GM18507 (cell line): ENCODE data around the gene PRKCZ.
"Not testable (repeated sequence)": the region's sequence is repeated elsewhere in the genome, so short reads cannot be mapped to it uniquely, and the experiment has no call there.

Experiments
- DNase-seq: peaks from one replicate; pipeline ENCODE4 v3.0.0; 2011; ENCODE audit warnings: low read depth; ENCODE audit not compliant: insufficient read length; ENCODE audit errors: extremely low spot score
- FAIRE-seq: peaks from 2 replicates; lab custom pipeline; 2011; peaks lifted over from hg19 to GRCh38; lab: Jason Lieb, UNC

The PRKCZ gene

GRCh38 chr1:2108877-2109580, 58.8 kb downstream of the PRKCZ start:
- FAIRE-seq (no peak), DNase-seq (no peak)

GRCh38 chr1:2109581-2110021, 59.4 kb downstream of the PRKCZ start:
- DNase-seq (no peak), FAIRE-seq (no peak)

- DNase-seq (no peak), FAIRE-seq (no peak)
Observed at GRCh38 chr1:2110191-2110737, 60.1 kb downstream of the PRKCZ start.

- FAIRE-seq (no peak), DNase-seq (no peak)
Observed at GRCh38 chr1:2110738-2111673, 60.8 kb downstream of the PRKCZ start.

- FAIRE-seq: no peak
- DNase-seq: no peak
Observed at GRCh38 chr1:2111674-2112035, 61.4 kb downstream of the PRKCZ start.

- no peak for FAIRE-seq
- DNase-seq: no peak
Observed at GRCh38 chr1:2112280-2112701, 62.1 kb downstream of the PRKCZ start.

GRCh38 chr1:2113620-2114135, 63.5 kb downstream of the PRKCZ start:
- FAIRE-seq (no peak), DNase-seq (no peak)

GRCh38 chr1:2114635-2115007, 64.4 kb downstream of the PRKCZ start:
- not testable (repeated sequence) for FAIRE-seq

GRCh38 chr1:2115008-2115641, 64.9 kb downstream of the PRKCZ start:
- FAIRE-seq: no peak

More at GRCh38 chr1:2114635-2115007, 64.4 kb downstream of the PRKCZ start:
- not testable (repeated sequence) for DNase-seq

GRCh38 chr1:2115702-2116341, 65.6 kb downstream of the PRKCZ start:
- FAIRE-seq: no peak
- no peak for DNase-seq

More at GRCh38 chr1:2115008-2115641, 64.9 kb downstream of the PRKCZ start:
- no peak for DNase-seq

- DNase-seq: no peak
- FAIRE-seq: no peak
Observed at GRCh38 chr1:2119886-2120285, 69.7 kb downstream of the PRKCZ start.

- DNase-seq (no peak), FAIRE-seq (no peak)
Observed at GRCh38 chr1:2121101-2121691, 71.0 kb downstream of the PRKCZ start.

GRCh38 chr1:2121794-2122193, 71.6 kb downstream of the PRKCZ start:
- FAIRE-seq, DNase-seq: not testable (repeated sequence)

GRCh38 chr1:2124446-2125198, 74.4 kb downstream of the PRKCZ start:
- DNase-seq: no peak
- no peak for FAIRE-seq

- FAIRE-seq: no peak
- DNase-seq: no peak
Observed at GRCh38 chr1:2125350-2126211, 75.4 kb downstream of the PRKCZ start.

GRCh38 chr1:2126331-2127186, 76.3 kb downstream of the PRKCZ start:
- FAIRE-seq (no peak), DNase-seq (no peak)
